AG08396 (cell line): ENCODE results near the gene MMP27.

Source experiments
- DNase-seq: peaks from one replicate; pipeline ENCODE4 v3.0.0; 2012; ENCODE audit warnings: low spot score, mixed read lengths

The MMP27 gene

DNA sequence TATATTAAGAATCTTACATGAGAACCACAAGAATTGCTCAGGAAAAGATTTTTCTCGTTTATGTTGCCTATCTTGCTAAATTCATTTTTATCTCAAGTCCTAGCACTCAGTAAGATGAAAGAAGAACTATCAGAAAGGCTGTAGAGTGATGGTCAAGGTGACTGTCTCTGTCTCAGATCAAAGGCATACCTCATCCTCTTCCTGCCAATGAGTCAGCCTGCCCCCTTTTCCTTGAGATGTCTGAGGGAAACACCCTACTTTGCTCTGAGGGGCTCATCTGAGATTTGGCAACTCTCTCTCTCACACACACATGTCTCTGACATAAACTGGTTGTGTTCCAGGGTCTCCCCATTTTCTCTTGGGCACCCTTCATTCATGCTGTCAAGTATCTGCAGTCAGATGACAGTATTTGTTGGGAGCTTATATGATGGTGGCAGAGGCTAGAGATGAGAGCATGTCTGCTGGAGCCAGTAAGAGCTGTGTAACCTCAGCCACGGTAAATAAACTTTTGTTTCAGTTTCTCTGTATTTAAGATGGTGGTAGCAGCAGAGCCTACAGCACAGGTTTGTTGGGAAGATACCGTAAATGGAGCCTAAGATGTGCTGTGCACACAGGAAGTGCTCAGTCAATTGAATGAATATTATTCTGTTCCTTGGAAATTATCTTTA is 1.6 kb downstream of the MMP27 start:
- DNase-seq: no peak

DNA sequence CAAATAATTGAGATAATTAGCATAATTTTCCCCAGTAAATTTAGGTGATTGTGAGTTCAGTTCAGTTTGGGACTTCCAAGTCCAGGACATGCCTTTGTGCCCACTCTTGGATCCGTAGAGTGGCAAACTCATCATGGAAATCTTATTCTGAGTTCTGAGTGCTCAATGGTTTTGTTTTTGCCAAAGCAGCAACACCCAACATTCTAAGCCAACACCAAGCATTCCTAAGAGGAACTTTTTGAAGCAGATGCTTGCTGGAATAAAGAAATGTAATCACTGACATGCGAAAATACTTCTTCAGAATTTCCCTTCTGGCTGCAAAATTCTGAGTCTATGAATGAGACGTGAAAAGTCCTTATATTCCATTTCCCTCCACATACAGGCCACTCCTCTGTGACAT is 10.4 kb downstream of the MMP27 start:
- no peak for DNase-seq

DNA sequence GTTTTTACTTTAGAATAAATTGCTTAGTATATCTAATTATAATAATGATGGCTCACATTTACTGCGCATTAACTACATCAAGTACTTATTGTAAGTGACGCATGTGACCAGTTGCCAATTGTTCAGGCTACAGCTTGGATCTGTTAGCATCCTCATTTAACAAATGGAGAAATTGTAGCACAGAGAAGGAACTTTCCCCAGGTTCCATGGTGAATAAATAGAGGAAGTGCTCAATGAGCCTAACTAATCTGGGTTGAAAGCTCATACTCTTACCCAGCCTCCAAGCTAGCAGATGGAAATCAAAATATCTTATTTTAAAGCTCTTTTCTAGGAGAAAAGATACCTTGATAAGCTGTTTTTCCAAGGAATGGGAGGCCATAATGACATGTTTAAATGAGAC is 19.8 kb downstream of the MMP27 start:
- DNase-seq: no peak

DNA sequence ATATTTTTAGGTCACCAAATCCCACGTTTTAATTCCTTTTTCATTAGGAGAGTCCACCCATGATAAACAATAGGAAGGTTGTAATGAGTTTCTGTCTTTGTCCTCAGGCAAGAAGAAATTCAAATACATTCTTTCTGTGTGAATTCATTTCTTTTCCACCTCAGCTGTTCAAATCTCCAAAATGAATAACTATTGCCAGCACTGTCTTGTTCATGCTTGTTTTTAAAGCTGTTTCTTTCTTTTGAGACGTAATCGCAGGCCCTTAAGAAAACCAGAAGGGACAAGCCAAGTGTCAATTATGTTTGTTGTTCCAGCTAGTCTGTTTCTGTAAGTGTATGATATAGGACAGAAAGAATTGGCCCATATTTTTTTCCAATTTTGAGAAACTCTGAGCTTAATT is 20.2 kb downstream of the MMP27 start:
- no peak for DNase-seq

DNA sequence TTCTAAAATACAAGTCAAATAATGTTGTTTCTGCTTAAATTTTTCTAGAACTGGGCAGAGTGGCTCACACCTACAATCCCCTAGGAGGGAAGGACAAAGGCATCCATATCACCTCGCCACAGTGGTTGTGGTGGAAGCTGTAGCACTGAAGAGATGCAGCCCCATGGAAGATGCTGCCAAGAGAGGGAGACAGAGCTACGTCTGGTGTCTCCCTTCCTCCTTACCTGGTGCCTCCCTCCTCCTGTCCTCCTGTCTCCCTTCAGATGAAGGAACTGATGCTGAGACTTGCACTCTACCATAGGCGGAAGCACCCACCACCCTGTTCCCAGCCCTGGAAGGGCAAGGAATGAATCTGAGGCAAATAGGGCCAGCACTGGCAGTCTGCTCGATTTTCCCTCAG is 22.3 kb downstream of the MMP27 start:
- no peak for DNase-seq

DNA sequence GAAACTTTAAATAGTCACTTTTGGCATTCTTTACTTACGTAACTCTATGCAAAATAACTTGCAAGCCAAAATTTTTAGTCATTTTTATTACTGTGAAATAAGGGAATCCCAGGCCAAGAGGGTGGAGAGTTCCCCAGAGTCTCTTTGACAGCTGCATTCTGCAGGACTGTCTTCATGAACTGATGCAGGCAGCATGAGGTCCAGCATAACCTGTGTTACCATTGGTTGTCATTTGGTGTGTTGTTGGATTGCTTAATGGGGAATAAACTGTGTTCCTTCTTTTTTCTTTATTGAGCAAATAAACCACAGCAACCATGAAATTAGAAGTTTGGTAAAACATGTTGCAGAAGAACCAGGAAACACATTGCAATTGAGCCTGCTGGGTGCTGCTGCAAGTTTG is 24.6 kb downstream of the MMP27 start:
- peak; percentile 8 for DNase-seq

DNA sequence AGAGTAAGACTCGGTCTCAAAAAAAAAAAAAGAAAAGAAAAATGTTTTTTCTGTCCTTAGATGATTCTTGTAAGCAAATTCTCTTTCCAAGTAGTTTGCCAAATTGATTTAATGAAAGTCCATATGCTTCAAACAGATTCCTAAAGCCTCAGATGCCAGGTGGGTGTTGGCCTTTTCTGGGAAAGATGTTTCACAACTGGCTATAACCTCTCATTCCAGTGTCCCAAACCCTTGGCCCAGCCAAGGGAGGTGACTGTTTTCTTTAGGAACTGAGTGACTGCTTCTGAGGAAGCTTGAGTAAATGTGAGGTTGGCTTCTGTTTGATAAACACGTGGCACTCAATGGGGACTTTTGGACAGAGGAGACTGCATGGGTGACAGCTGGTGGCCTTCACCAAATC is 27.5 kb downstream of the MMP27 start:
- no peak for DNase-seq

DNA sequence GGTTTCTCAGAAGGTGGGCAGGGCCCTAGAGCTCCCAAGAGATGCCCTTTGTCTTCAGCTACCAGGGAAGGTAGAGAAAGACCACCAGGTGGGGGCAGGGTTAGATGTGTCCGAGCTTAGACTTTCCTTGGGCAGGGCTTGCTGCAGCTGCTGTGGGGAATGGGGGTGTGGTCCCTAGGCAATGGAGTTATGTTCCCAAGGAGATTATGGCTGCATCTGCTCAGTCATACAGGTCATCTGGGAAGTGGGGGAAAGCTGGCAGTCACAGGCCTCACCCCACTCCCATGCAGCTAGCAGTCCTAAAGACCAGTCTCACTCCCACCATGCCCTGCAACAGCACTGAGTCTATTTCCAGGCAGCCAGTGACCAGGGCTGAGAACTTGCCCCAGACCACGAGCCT is 29.5 kb downstream of the MMP27 start:
- DNase-seq: no peak

DNA sequence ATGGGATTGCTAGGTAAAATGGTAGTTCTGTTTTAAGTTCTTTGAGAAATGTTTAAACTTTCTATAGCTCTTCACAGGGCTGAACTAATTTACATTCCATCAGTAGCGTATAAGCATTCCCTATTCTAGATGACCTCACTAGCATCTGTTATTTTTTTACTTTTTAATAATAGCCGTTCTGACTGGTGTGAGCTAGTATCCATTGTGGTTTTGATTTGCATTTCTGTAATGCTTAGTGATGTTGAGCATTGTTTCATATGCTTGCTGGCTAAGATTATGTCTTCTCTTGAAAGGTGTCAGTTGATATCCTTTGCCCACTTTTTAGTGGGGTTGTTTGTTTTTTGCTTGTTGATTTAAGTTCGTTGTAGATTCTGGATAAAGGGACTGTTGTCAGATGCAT is 35.9 kb downstream of the MMP27 start:
- DNase-seq: no peak

DNA sequence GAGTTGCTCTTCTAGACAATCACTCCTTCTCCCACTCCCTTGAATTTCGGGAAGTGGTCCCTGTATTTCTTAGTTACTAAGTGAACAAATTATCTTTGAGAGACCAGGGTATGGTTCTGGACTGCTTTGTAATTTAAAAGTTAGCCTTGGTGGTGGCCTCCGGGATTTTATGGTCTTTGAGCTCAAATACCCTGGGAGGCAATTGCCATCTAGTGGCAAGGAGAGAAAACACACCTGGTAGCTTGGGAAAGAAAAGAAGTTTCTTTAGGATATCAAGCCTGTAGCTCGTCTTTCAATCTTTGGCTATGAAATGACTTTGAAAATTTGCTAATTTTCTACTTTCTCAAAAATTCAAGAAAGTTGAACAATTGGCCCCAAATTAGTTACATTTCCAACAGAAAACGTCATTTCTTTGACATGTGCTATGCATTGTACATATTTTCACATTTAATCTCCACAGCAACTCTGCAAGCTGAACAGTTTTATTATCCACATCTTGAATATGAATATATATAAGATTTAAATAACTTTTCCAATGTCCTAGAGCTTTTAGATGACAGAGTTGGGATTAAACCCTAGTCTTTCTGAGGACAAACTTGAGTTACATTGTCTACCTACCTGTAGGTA is 39.1 kb downstream of the MMP27 start:
- DNase-seq: peak; percentile 62

DNA sequence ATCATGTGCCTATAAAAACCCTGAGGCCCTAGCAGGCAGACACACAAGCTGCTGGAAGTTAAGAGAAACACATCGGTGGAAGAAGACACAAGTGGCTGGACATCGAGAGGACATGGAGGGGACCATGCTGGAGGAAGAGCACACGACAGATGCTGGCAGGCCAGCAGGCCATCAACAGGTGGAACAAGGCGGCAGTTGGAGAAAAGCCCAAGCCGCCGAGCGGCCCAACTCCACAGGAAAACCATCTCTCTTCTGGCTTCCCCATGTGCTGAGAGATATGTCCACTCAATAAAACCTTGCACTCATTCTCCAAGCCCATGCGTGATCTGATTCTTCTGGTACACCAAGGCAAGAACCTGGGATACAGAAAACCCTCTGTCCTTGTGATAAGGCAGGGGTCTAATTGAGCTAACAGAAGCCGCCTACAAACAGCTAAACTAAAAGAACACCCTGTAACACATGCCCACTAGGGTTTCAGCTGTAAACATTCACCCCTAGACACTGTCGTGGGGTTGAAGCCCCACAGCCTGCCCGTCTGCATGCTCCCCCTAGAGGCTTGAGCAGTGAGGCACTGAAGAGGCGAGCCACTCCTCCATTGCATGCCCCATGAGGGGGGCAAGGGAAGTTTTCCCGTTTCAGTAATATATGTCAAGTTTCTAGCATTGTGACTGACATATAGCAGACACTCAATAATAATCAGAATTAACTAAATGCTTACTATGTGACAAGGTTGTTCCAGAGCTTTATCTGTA is 41.4 kb downstream of the MMP27 start:
- DNase-seq: no peak

DNA sequence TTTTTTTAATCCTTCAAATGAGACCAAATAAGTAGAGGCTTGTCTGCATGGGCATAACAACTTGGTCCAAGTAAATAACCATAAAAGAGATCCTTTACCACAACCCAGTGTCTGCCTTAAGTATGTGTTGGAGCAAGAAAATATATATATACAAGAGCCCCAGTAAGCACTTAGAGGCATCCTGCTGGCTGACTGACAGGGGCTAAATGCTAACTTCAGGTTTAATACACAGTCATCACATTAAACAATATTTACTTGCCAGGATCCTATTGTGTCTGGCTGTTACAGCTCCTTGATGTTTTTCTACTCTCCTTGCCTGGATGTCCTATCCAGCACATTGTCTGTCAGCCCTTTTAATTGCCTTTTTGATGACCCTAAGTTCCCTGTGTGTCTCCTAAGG is 43.0 kb downstream of the MMP27 start:
- no peak for DNase-seq

DNA sequence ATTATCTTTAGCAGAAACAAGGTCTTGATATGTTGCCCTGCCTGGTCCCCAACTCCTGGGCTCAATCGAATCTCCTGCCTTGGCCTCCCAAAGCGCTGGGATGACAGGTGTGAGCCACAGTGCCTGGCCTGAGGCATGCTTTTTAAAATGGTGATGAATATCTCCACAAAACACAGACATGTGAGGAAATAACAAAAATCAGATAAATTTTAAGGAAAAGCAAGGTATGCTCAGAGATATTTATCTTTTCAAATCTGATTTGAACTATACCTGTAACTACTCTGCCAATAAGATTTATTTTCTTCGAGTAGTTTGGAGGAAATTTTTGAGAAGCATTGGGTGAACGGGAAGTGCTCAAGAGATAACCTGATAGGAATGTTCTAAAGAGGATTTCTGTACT is 44.5 kb downstream of the MMP27 start:
- no peak for DNase-seq

DNA sequence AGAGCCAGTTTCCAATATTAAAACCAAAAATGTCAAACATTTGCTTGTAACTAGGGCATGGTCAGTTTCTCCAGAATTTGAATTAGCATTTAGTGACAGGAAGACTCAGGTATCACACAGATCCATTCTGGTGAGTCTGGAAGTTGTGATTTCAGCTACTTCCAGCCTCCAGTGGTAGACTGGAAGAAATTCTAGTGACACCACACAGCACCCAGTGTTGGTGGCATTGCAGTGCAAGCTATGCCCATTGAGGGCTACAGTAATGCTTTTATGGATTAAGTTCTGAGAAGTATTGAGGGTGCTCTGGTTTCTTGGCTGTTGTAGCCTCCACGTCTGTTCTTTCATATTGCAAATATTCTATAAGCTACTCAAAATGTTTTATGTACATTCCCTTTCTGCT is 49.0 kb downstream of the MMP27 start:
- no peak for DNase-seq

DNA sequence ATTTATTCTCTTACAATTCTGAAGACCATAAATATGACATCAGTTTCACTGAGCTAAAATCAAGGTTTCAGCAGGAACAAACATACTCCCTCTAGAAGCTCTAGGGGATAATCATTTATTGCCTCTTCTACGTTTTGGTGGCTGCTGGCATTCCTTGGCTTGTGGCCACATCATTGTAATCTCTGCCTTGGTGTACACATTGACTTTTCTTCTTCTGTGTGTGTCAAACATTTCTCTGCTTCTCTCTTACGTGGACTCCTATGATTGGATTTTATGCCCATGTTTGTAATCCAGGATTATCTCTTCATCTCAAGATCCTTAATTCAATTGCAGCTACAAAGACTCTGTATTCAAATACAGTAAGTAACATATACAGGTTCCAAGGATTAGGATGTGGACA is 50.0 kb downstream of the MMP27 start:
- DNase-seq: no peak

DNA sequence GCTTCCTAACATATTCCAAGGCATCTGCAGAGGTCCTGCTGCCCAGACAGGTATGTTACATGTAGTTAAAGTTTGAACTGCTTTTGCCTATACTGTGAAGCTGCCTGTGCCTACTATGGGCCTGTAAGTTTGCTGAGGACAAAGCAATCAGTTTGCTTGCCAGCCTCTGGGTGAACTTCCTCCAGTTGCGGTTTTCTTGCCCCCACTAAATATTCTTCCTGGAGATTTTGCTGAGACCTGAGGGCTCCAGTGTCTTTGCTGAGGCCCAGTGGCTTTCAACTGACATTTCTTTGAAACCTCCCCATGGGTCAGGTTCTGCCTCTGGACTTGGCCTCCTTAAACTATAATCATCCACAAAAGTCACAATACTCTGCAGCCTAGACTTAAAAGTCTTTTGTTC is 50.8 kb downstream of the MMP27 start:
- DNase-seq: no peak

DNA sequence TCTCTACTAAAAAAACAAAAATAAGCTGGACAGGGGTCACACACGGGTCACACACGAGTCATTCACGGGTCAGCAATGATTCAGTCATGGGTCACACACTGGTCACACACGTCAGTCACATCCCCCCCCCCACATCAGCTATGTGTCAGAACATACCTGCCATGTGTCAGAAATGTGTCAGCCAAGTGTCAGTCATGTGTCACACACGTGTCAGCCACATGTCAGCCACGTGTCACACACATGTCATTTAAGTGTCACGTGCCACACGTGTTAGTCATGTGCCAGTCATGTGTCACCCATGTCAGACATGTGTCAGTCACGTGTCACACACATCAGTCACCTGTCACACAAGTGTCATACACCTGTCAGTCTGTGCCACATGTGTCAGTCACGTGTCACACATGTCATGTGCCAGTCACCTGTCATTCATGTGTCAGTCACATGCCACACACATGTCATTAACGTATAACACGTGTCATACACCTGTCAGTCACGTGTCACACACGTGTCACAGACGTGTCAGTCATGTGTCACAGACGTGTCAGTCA is 51.8 kb downstream of the MMP27 start:
- DNase-seq: no peak

DNA sequence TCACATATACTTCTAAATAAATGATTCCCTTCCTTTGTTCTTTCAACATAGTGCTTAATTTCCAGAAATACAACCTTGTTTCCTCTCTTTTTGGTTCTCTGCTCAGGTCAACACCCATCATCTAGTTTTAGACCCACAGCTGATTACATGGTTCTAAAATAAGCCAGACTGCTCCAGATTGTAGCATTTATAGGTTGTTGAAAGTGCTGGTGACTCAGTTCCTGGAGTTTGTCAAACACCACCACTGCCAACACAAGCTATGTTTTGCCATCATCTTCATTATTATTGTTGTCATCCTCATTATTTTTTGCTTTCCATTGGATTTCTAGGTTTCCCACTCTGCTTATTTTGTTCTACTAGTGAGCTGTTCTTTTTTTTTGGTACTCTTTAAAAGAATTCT is 58.1 kb downstream of the MMP27 start:
- DNase-seq: no peak

DNA sequence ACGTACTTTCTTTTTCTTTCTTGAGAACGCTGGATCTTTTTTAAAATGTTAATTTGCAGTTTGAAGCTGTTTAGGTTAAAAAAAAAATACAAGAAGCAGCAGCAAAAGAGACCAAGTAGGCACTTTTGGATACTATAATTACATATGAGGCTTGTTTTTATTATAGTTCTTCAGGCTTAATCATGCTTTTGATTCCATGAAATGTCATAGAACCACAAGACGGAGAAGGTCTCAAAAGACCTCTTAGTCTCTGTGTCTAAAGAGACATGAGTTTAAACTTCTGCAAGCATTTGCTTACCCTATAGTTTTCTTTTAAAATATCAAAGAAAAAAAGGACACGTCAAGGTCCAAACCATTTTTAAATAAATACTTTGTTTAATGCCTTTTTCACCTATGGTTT is 61.6 kb downstream of the MMP27 start:
- DNase-seq: no peak
